Endothelial cell (in vitro differentiated cells): ENCODE results near the gene TCIRG1. TPM values are rescaled to one million over a fixed set of nuclear protein-coding genes. Genes with fewer than 3 reads are reported as not detected.

ENCODE experiments used
- DNase-seq: peaks from one replicate; pipeline ENCODE4 v3.0.0; 2021; ENCODE audit warnings: low spot score
- H3K27ac Mint-ChIP-seq: one replicate; pipeline ENCODE4 v1.8.0; 2021; ENCODE audit warnings: mixed read lengths, inconsistent platforms; ENCODE audit not compliant: unreplicated experiment
- H3K27me3 Mint-ChIP-seq: one replicate; pipeline ENCODE4 v1.8.0; 2021; ENCODE audit warnings: mild to moderate bottlenecking, moderate library complexity, mixed read lengths, inconsistent platforms; ENCODE audit not compliant: unreplicated experiment
- H3K36me3 Mint-ChIP-seq: one replicate; pipeline ENCODE4 v1.8.0; 2021; ENCODE audit warnings: mild to moderate bottlenecking, low read depth, mixed read lengths, inconsistent platforms; ENCODE audit not compliant: unreplicated experiment
- H3K4me1 Mint-ChIP-seq: one replicate; pipeline ENCODE4 v1.8.0; 2021; ENCODE audit warnings: mild to moderate bottlenecking, mixed read lengths, inconsistent platforms; ENCODE audit not compliant: unreplicated experiment
- H3K4me3 Mint-ChIP-seq: one replicate; pipeline ENCODE4 v1.8.0; 2021; ENCODE audit warnings: mild to moderate bottlenecking, mixed read lengths, inconsistent platforms; ENCODE audit not compliant: unreplicated experiment
- H3K9me3 Mint-ChIP-seq: one replicate; pipeline ENCODE4 v1.8.0; 2021; ENCODE audit warnings: mixed read lengths, inconsistent platforms; ENCODE audit not compliant: unreplicated experiment
- total RNA-seq: library from RNA; stranded (reverse); fragmentation: NEBNext Ultra II Directional; extraction: Animal tissue kit (Norgen Biotek cat#: 25700); gene quantifications from one replicate; pipeline ENCODE4 v1.2.1, GENCODE V29; 2021; ENCODE audit not compliant: unreplicated experiment
- TF ChIP-seq, protein P1 (sequence below): fragments of 200-600 bp; sonication (generic); IDR thresholded peaks from one replicate; pipeline ENCODE4 v1.5.0; 2021; ENCODE audit warnings: antibody characterized with exemption; ENCODE audit not compliant: unreplicated experiment

The TCIRG1 gene
- total RNA-seq, 1 donor from 2014 or later = 294 TPM

- H3K27me3 Mint-ChIP-seq = peaks cover 6% of the 10 kb centered on the region
- no peak for DNase-seq
- H3K36me3 Mint-ChIP-seq = peaks cover 3% of the 10 kb centered on the region
- H3K27ac Mint-ChIP-seq = no peak overlapping the region
- peaks cover 3% of the 10 kb centered on the region for H3K4me1 Mint-ChIP-seq
- no peak overlapping the region for H3K4me3 Mint-ChIP-seq
- TF ChIP-seq, protein P1, sequence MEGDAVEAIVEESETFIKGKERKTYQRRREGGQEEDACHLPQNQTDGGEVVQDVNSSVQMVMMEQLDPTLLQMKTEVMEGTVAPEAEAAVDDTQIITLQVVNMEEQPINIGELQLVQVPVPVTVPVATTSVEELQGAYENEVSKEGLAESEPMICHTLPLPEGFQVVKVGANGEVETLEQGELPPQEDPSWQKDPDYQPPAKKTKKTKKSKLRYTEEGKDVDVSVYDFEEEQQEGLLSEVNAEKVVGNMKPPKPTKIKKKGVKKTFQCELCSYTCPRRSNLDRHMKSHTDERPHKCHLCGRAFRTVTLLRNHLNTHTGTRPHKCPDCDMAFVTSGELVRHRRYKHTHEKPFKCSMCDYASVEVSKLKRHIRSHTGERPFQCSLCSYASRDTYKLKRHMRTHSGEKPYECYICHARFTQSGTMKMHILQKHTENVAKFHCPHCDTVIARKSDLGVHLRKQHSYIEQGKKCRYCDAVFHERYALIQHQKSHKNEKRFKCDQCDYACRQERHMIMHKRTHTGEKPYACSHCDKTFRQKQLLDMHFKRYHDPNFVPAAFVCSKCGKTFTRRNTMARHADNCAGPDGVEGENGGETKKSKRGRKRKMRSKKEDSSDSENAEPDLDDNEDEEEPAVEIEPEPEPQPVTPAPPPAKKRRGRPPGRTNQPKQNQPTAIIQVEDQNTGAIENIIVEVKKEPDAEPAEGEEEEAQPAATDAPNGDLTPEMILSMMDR = no peak
- no peaks in the 10 kb centered on the region for H3K9me3 Mint-ChIP-seq
Measured at GRCh38 chr11:68044898-68045351, 6.1 kb downstream of the TCIRG1 start.

- H3K9me3 Mint-ChIP-seq = no peaks in the 10 kb centered on the region
- peaks cover 17% of the 10 kb centered on the region for H3K27me3 Mint-ChIP-seq
- H3K4me3 Mint-ChIP-seq = no peak overlapping the region
- H3K36me3 Mint-ChIP-seq = peaks cover 16% of the 10 kb centered on the region
- TF ChIP-seq, protein P1 = no peak
- no peak for DNase-seq
- peaks cover 10% of the 10 kb centered on the region for H3K4me1 Mint-ChIP-seq
- no peak overlapping the region for H3K27ac Mint-ChIP-seq
Measured at GRCh38 chr11:68047437-68048290, 8.8 kb downstream of the TCIRG1 start.

- peaks cover 27% of the 10 kb centered on the region for H3K36me3 Mint-ChIP-seq
- H3K4me1 Mint-ChIP-seq = peaks cover 15% of the 10 kb centered on the region
- no peak overlapping the region for H3K27ac Mint-ChIP-seq
- peaks cover 27% of the 10 kb centered on the region for H3K27me3 Mint-ChIP-seq
- DNase-seq = no peak
- H3K9me3 Mint-ChIP-seq = no peaks in the 10 kb centered on the region
- TF ChIP-seq, protein P1 = no peak
- H3K4me3 Mint-ChIP-seq = no peak overlapping the region
Measured at GRCh38 chr11:68048681-68049508, 10.1 kb downstream of the TCIRG1 start.

DNA sequence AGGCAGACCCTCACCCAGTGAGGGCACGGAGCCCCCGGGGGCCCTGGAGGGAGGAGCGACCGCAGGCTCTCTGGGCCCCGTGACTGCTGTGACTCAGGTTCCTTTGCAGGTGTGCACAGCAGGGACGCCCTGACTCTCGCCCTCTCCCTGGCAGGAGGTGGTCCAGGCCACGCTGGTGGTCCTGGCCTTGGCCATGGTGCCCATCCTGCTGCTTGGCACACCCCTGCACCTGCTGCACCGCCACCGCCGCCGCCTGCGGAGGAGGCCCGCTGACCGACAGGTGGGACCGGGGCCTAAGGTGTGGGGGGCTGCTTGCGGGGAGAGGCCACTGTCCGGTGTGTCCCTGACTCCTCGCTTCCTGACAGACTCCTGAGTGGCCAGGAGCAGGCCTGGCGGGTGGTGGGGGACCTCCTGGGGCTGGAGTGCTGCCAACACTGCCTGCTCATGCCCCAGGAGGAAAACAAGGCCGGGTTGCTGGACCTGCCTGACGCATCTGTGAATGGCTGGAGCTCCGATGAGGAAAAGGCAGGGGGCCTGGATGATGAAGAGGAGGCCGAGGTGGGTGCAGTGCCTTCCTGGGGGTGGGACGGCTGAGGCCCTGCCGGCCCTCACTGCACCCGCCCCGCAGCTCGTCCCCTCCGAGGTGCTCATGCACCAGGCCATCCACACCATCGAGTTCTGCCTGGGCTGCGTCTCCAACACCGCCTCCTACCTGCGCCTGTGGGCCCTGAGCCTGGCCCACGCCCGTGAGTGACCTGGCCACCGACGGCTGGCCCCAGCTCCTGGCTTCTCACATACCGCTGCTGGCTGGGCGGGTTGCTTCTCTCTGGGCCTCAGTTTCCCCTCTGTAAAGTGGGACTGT lies 10.9 kb downstream of the TCIRG1 start:
- TF ChIP-seq, protein P1 = no peak

More for the DNA sequence above, 10.9 kb downstream of the TCIRG1 start:
- H3K9me3 Mint-ChIP-seq = no peaks in the 10 kb centered on the region
- peaks cover 27% of the 10 kb centered on the region for H3K36me3 Mint-ChIP-seq
- DNase-seq = no peak
- H3K27ac Mint-ChIP-seq = no peak overlapping the region
- H3K4me1 Mint-ChIP-seq = peaks cover 15% of the 10 kb centered on the region
- H3K27me3 Mint-ChIP-seq = peaks cover 29% of the 10 kb centered on the region
- no peak overlapping the region for H3K4me3 Mint-ChIP-seq
